IMR-90 (cell line): ENCODE results near the gene SLC25A51.

Experiments used
- CEBPB ChIP-seq: IDR thresholded peaks from 2 replicates; pipeline ENCODE4 v1.6.1; 2012; ENCODE audit warnings: low read depth, low read length, improper control_type of control experiment
- MAZ ChIP-seq: IDR thresholded peaks from 2 replicates; pipeline ENCODE4 v1.6.1; 2012; ENCODE audit warnings: low read depth, mild to moderate bottlenecking, low read length, improper control_type of control experiment, moderate library complexity, borderline replicate concordance
- MXI1 ChIP-seq: IDR thresholded peaks from 2 replicates; pipeline ENCODE4 v1.6.1; 2012; ENCODE audit warnings: low read depth, mild to moderate bottlenecking, low read length, moderate library complexity, borderline replicate concordance
- POLR2A ChIP-seq: IDR thresholded peaks from 2 replicates; pipeline ENCODE4 v1.6.1; 2012; ENCODE audit warnings: mild to moderate bottlenecking, low read depth, low read length
- RAD21 ChIP-seq: IDR thresholded peaks from 2 replicates; pipeline ENCODE4 v1.6.1; 2012; ENCODE audit warnings: low read length, improper control_type of control experiment
- RFX5 ChIP-seq: IDR thresholded peaks from 2 replicates; pipeline ENCODE4 v1.8.0; 2012; ENCODE audit warnings: low read depth, mild to moderate bottlenecking, low read length, moderate library complexity
- SMC3 ChIP-seq: fragments of 150-350 bp; IDR thresholded peaks from 2 replicates; pipeline ENCODE4 v1.6.1; 2016; ENCODE audit warnings: low read depth, mild to moderate bottlenecking, antibody characterized with exemption, low read length, moderate library complexity
- TF ChIP-seq, protein P1 (sequence below): conservative IDR thresholded peaks from 2 replicates; pipeline ENCODE4 v1.5.1; 2012; ENCODE audit warnings: mild to moderate bottlenecking, low read depth, low read length, improper control_type of control experiment

DNA sequence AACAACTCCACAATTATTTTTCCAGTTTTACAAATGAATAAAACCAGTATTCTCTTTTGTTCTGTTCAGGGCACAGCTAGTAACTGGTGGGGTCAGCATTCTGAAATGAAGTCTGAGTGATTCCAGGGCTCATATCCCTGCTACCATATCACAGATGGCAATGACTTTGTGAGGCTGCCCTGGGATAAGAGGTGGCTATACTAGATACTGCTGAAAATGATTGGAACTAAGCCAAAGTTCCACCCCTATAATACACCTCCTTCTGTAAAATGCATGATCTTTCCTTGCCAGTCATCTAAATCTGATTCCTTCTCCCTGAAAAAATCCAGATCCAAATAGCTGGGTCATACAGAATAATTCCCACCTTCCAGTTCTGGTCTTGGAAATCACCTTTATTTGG, 14.4 kb downstream of the SLC25A51 start:
- TF ChIP-seq, protein P1, sequence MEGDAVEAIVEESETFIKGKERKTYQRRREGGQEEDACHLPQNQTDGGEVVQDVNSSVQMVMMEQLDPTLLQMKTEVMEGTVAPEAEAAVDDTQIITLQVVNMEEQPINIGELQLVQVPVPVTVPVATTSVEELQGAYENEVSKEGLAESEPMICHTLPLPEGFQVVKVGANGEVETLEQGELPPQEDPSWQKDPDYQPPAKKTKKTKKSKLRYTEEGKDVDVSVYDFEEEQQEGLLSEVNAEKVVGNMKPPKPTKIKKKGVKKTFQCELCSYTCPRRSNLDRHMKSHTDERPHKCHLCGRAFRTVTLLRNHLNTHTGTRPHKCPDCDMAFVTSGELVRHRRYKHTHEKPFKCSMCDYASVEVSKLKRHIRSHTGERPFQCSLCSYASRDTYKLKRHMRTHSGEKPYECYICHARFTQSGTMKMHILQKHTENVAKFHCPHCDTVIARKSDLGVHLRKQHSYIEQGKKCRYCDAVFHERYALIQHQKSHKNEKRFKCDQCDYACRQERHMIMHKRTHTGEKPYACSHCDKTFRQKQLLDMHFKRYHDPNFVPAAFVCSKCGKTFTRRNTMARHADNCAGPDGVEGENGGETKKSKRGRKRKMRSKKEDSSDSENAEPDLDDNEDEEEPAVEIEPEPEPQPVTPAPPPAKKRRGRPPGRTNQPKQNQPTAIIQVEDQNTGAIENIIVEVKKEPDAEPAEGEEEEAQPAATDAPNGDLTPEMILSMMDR, result no peak
- no peak for TF ChIP-seq POLR2A
- no peak for TF ChIP-seq RAD21
- TF ChIP-seq RFX5, result no peak
- no peak for TF ChIP-seq CEBPB
- no peak for TF ChIP-seq SMC3
- TF ChIP-seq MAZ, result no peak
- TF ChIP-seq MXI1, result no peak
